Kidney (tissue), 14 donors: Measurements from ENCODE around the gene ADAMTS10. TPM values are rescaled to one million over a fixed set of nuclear protein-coding genes. Genes with fewer than 3 reads are reported as not detected.

Source experiments
- DNase-seq, 5 donors: peaks; one replicate each; pipeline ENCODE4 v3.0.0-alpha.2; 2013 to 2020
- FAIRE-seq: peaks from 2 replicates; lab custom pipeline; 2012; peaks lifted over from hg19 to GRCh38; lab: Jason Lieb, UNC
- H3K27ac ChIP-seq, 2 donors: one replicate each; pipeline ENCODE4 v1.7.0; 2013; ENCODE audit warnings: low read depth in 2 of 2, low read length in 2 of 2, inconsistent platforms in 1 of 2
- H3K27me3 ChIP-seq: one replicate; pipeline ENCODE4 v1.7.1; 2013; ENCODE audit warnings: low read length, inconsistent platforms; ENCODE audit not compliant: control insufficient read depth, insufficient read depth
- H3K36me3 ChIP-seq, 3 donors: one replicate each; pipeline versions ENCODE4 v1.7.0 to v1.7.1; 2013; ENCODE audit warnings: low read length in 3 of 3, control low read depth in 1 of 3, inconsistent platforms in 1 of 3; ENCODE audit not compliant: insufficient read depth in 3 of 3, control insufficient read depth in 2 of 3
- H3K4me1 ChIP-seq, 3 donors: one replicate each; pipeline versions ENCODE4 v1.7.0 to v1.7.1; 2013; ENCODE audit warnings: low read length in 3 of 3, inconsistent platforms in 1 of 3, low read depth in 1 of 3; ENCODE audit not compliant: control insufficient read depth in 2 of 3, insufficient read depth in 2 of 3
- H3K4me3 ChIP-seq, 3 donors: one replicate each; pipeline versions ENCODE4 v1.7.0 to v1.8.1; 2013; ENCODE audit warnings: low read length in 3 of 3, control low read depth in 1 of 3, inconsistent platforms in 1 of 3
- H3K9ac ChIP-seq, 3 donors: one replicate each; pipeline versions ENCODE4 v1.7.0 to v1.7.1; 2013; ENCODE audit warnings: low read length in 3 of 3, control low read depth in 1 of 3, inconsistent platforms in 1 of 3
- H3K9me3 ChIP-seq, 3 donors: one replicate each; pipeline versions ENCODE4 v1.7.0 to v1.7.1; 2013; ENCODE audit warnings: low read length in 3 of 3, control low read depth in 1 of 3, inconsistent platforms in 1 of 3; ENCODE audit not compliant: control insufficient read depth in 2 of 3, insufficient read depth in 1 of 3
- intact Hi-C: fragments of 100-400 bp; cut with DNase I; formaldehyde crosslinking; loops from one replicate; pipeline ENCODE4 v1.11.1; 2022
- polyA plus RNA-seq: library from polyadenylated mRNA; stranded (reverse); fragments of 350-450 nt; fragmentation: Illumina TruSeq; extraction: RNeasy Lipid Tissue Mini Kit (QIAGEN cat#74804); gene quantifications from one replicate; pipeline ENCODE4 v1.2.3, GENCODE V29; 2014; ENCODE audit warnings: low read depth, low replicate concordance; ENCODE audit not compliant: insufficient read depth
- total RNA-seq: library from RNA; stranded (reverse); fragmentation: NEBNext Ultra II Directional; extraction: Animal tissue kit (Norgen Biotek cat#: 25700); gene quantifications from one replicate; pipeline ENCODE4 v1.2.1, GENCODE V29; 2021
- TF ChIP-seq, protein P1 (sequence below): IDR thresholded peaks from 3 replicates; pipeline ENCODE4 v1.5.1; 2012; ENCODE audit warnings: mild to moderate bottlenecking, moderate library complexity, borderline replicate concordance; ENCODE audit not compliant: insufficient read depth; ENCODE audit errors: extremely low read depth
- donor health status: control.
- donor health status: control.
- donor health status: control.
- donor health status: control.
- donor health status: control.
- donor health status: DM: yes; HTN: yes; CAD: no.
- donor health status: Normal renal cell carcinoma (clear cell type).

ADAMTS10 gene
- total and polyA plus RNA-seq, 2 donors from 2014 or later = 8.9 to 48.8 TPM

DNA sequence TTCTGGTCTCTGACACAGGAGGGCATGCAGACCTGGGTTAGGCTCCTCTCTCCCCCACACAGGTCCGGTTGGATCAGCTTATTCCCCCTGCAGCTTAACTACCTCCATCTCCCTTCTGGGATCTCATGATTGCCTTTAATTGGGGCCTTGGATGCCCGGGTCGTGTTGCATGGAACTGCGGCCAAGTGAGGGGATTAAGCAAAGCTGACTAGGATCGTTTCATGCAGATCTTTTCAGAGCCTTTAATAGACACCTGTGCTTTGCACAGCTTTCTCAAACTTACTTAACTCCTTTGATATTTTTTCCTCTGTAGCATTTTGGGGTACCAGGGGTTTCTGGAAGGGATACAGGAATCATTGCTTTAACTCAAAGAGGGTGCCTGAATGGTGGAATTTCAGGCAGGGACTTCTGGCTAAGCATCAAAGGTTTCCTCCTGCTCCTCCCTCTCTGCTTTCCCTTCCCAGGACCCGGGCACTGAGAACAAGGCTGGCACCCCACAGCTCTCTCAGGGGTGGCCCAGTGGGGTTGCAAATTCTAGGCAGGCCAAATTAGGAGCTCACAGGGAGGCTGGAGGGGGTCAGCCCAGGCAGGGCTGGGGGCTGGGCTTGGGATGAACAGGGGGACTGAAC is 20.4 kb upstream of the ADAMTS10 start:
- Histone ChIP-seq H3K9ac (no peak overlapping the region), H3K27ac (peak overlapping the region in 1 of 2 donors; percentile 41)
- intact Hi-C loops = no loop called here

GRCh38 chr19:8629996-8630683 is 19.6 kb upstream of the ADAMTS10 start, which contains the start of gene NFILZ:
NFILZ (plus strand) TSS chr19:8630633; CDS start chr19:8676766, 46,133 bp downstream.
- no peaks in the 10 kb centered on the region for H3K36me3 ChIP-seq
- H3K4me3 ChIP-seq = no peak within 1 kb of the TSS
- H3K4me1 ChIP-seq = no peaks in the 10 kb centered on the region
- TF ChIP-seq, protein P1, sequence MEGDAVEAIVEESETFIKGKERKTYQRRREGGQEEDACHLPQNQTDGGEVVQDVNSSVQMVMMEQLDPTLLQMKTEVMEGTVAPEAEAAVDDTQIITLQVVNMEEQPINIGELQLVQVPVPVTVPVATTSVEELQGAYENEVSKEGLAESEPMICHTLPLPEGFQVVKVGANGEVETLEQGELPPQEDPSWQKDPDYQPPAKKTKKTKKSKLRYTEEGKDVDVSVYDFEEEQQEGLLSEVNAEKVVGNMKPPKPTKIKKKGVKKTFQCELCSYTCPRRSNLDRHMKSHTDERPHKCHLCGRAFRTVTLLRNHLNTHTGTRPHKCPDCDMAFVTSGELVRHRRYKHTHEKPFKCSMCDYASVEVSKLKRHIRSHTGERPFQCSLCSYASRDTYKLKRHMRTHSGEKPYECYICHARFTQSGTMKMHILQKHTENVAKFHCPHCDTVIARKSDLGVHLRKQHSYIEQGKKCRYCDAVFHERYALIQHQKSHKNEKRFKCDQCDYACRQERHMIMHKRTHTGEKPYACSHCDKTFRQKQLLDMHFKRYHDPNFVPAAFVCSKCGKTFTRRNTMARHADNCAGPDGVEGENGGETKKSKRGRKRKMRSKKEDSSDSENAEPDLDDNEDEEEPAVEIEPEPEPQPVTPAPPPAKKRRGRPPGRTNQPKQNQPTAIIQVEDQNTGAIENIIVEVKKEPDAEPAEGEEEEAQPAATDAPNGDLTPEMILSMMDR = no peak
- H3K27ac ChIP-seq = peak within 1 kb of the TSS in 1 of 2 donors; percentile 41
- H3K9ac ChIP-seq = no peak within 1 kb of the TSS
- intact Hi-C loops = no loop called here
- FAIRE-seq (no peak), DNase-seq (no peak)
- H3K27me3 ChIP-seq = no peaks in the 10 kb centered on the region
- peaks cover 0 to 4% (median 0%) of the 10 kb centered on the region in 3 donors for H3K9me3 ChIP-seq

More for the DNA sequence above, 20.4 kb upstream of the ADAMTS10 start:
- H3K27me3 ChIP-seq = no peaks in the 10 kb centered on the region
- H3K4me3 ChIP-seq = no peak overlapping the region
- H3K9me3 ChIP-seq = peaks cover 0 to 4% (median 0%) of the 10 kb centered on the region in 3 donors
- no peaks in the 10 kb centered on the region for H3K36me3 ChIP-seq
- FAIRE-seq (no peak), DNase-seq (no peak)
- H3K4me1 ChIP-seq = no peaks in the 10 kb centered on the region
- TF ChIP-seq, protein P1 = no peak

- Histone ChIP-seq H3K36me3 (no peaks in the 10 kb centered on the region), H3K4me1 (no peaks in the 10 kb centered on the region), H3K4me3 (no peak overlapping the region), H3K27ac (no peak overlapping the region), H3K9ac (no peak overlapping the region), H3K9me3 (peaks cover 0 to 4% (median 0%) of the 10 kb centered on the region in 3 donors), H3K27me3 (no peaks in the 10 kb centered on the region)
- FAIRE-seq = no peak
- DNase-seq = no peak
- intact Hi-C loops = no loop called here
- TF ChIP-seq, protein P1 = no peak
Measured at GRCh38 chr19:8629184-8629583, 18.7 kb upstream of the ADAMTS10 start.
